HepG2 (cell line): ENCODE results near the gene CABP4. TPM values are rescaled to one million over a fixed set of nuclear protein-coding genes. Genes with fewer than 3 reads are reported as not detected.
A peak's percentile ranks its signal among the peaks of the same experiment; 100 is the strongest.

ENCODE experiments used
- AGO2 ChIP-seq: fragments of 200-400 bp; formaldehyde crosslinking; optimal IDR thresholded peaks from 2 replicates; pipeline ENCODE3; 2017; ENCODE audit warnings: mild to moderate bottlenecking, low read depth, low read length, moderate library complexity
- BORCS8-MEF2B ChIP-seq: sonication (generic); formaldehyde crosslinking; IDR thresholded peaks from 2 replicates; pipeline ENCODE4 v1.8.0; 2022; ENCODE audit warnings: mild to moderate bottlenecking, missing genetic modification reagents
- EED ChIP-seq: sonication (generic); formaldehyde crosslinking; IDR thresholded peaks from 2 replicates; pipeline ENCODE4 v1.5.0; 2020; ENCODE audit warnings: mild to moderate bottlenecking, missing genetic modification reagents
- HMGA1 ChIP-seq: sonication (generic); formaldehyde crosslinking; conservative IDR thresholded peaks from 2 replicates; pipeline ENCODE4 v1.4.0; 2020; ENCODE audit warnings: missing genetic modification reagents
- REL ChIP-seq: sonication (generic); formaldehyde crosslinking; conservative IDR thresholded peaks from 2 replicates; pipeline ENCODE4 v1.8.0; 2022; ENCODE audit warnings: mild to moderate bottlenecking, missing genetic modification reagents, moderate library complexity
- ZNF180 ChIP-seq: sonication (generic); formaldehyde crosslinking; IDR thresholded peaks from 2 replicates; pipeline ENCODE4 v1.4.0; 2020; ENCODE audit warnings: low read depth, missing genetic modification reagents, borderline replicate concordance
- ZNF34 ChIP-seq: sonication (generic); formaldehyde crosslinking; IDR thresholded peaks from 2 replicates; pipeline ENCODE4 v1.4.0; 2020; ENCODE audit warnings: mild to moderate bottlenecking, missing genetic modification reagents, borderline replicate concordance
- ZNF670 ChIP-seq: sonication (generic); formaldehyde crosslinking; IDR thresholded peaks from 2 replicates; pipeline ENCODE4 v1.8.0; 2022; ENCODE audit warnings: mild to moderate bottlenecking, missing genetic modification reagents, borderline replicate concordance
- ZNF772 ChIP-seq: sonication (generic); formaldehyde crosslinking; IDR thresholded peaks from 2 replicates; pipeline ENCODE4 v1.5.0; 2020; ENCODE audit warnings: mild to moderate bottlenecking, missing genetic modification reagents
- polyA plus RNA-seq, 8 experiments: library from polyadenylated mRNA; depleted of rRNA in 3 of 8; stranded (reverse) in 7 of 8; unstranded in 1 of 8; fragments of >200 nt; fragmentation: Illumina TruSeq in 4 of 8; extraction: Trizol in 4 of 8; gene quantifications; 2 replicates each; pipeline versions ENCODE4 v1.2.1 to v1.2.3, GENCODE V29; 2011 to 2016; ENCODE audit warnings: low read depth in 4 of 8, missing spikeins in 1 of 8, mixed read lengths in 1 of 8; ENCODE audit not compliant: insufficient read depth in 1 of 8
- total RNA-seq, 5 experiments: library from RNA; depleted of rRNA; stranded (reverse); fragments of >200 nt; fragmentation: Illumina TruSeq; extraction: Trizol; gene quantifications; 2 replicates each; pipeline ENCODE4 v1.2.3, GENCODE V29; 2016; ENCODE audit warnings: low read depth in 1 of 5
- TF ChIP-seq, protein P1 (sequence below): sonication (generic); formaldehyde crosslinking; IDR thresholded peaks from 2 replicates; pipeline ENCODE4 v1.4.0; 2020; ENCODE audit warnings: missing genetic modification reagents

CABP4 gene
- total and polyA plus RNA-seq, 2 of the 13 experiments (the other 11 are each of a cell fraction or from before 2014, with no cell fraction given), result not detected

DNA sequence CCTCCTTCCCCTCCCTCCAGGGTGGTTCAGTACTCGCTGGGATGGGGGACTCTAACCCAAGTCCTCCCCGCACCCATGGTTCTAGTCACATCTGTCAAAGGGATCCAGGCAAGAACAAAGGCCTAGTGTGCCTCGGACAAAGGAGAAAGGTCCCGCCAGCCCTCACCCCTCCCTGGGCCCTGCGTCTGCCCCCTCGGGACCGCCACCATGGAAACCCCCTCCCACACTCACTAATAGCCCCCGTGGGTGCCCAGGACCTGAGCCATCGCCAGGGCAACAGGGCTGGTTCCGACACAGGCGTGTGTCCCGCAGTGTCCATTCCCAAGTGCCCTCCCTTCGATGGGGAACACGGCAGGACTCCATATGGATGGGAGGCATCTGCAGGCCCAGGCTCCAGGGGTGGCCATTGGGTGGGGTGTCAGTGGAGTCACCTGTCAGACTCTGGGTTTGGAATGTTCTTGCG lies 44.8 kb upstream of the CABP4 start (continued):
- TF ChIP-seq REL (CRISPR knock-in tag), result no peak
- TF ChIP-seq EED, result no peak
- 0 out of 2 replicates have a peak, but pooled peaks have one; percentile 43 for TF ChIP-seq ZNF772 (CRISPR knock-in tag)
- no peak for TF ChIP-seq HMGA1
- TF ChIP-seq ZNF34 (CRISPR knock-in tag), result 0 out of 2 replicates have a peak, but pooled peaks have one; percentile 34
- TF ChIP-seq, protein P1, sequence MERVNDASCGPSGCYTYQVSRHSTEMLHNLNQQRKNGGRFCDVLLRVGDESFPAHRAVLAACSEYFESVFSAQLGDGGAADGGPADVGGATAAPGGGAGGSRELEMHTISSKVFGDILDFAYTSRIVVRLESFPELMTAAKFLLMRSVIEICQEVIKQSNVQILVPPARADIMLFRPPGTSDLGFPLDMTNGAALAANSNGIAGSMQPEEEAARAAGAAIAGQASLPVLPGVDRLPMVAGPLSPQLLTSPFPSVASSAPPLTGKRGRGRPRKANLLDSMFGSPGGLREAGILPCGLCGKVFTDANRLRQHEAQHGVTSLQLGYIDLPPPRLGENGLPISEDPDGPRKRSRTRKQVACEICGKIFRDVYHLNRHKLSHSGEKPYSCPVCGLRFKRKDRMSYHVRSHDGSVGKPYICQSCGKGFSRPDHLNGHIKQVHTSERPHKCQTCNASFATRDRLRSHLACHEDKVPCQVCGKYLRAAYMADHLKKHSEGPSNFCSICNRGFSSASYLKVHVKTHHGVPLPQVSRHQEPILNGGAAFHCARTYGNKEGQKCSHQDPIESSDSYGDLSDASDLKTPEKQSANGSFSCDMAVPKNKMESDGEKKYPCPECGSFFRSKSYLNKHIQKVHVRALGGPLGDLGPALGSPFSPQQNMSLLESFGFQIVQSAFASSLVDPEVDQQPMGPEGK (CRISPR knock-in tag), result peak; percentile 31; the same call in 1 of the 2 replicates
- peak; percentile 41 for TF ChIP-seq AGO2
- no peak for TF ChIP-seq BORCS8-MEF2B (CRISPR knock-in tag)
- TF ChIP-seq ZNF180 (CRISPR knock-in tag), result no peak
- no peak for TF ChIP-seq ZNF670 (CRISPR knock-in tag)
- TF ChIP-seq, all 625 proteins: peak for 7
